RWPE2 (cell line): Measurements from ENCODE around the gene FIGN.

Experiments used
- ATAC-seq: fragments of 200-7000 bp; cut with Tn5 transposase; 3 replicates; pipeline ENCODE4 v1.9.1; 2021; ENCODE audit warnings: low read depth
- DNase-seq: peaks from one replicate; pipeline ENCODE4 v3.0.0-alpha.2; 2020; ENCODE audit warnings: low spot score
- H3K27ac ChIP-seq: fragments of 450-650 bp; 2 replicates; pipeline ENCODE4 v1.5.1; 2017; ENCODE audit warnings: mild to moderate bottlenecking; ENCODE audit not compliant: poor library complexity, severe bottlenecking
- H3K27me3 ChIP-seq: fragments of 250-450 bp; sonication (Bioruptor Pico); 2 replicates; pipeline ENCODE4 v1.5.1; 2021; ENCODE audit warnings: mild to moderate bottlenecking, moderate library complexity; ENCODE audit not compliant: insufficient read depth, poor library complexity, severe bottlenecking
- H3K36me3 ChIP-seq: fragments of 250-450 bp; sonication (Bioruptor Pico); 2 replicates; pipeline ENCODE4 v1.5.1; 2020; ENCODE audit warnings: low read depth, mild to moderate bottlenecking, moderate library complexity
- H3K4me1 ChIP-seq: fragments of 250-450 bp; sonication (Bioruptor Pico); 2 replicates; pipeline ENCODE4 v1.5.1; 2021; ENCODE audit warnings: mild to moderate bottlenecking, moderate library complexity; ENCODE audit not compliant: insufficient read depth, poor library complexity, severe bottlenecking
- H3K4me3 ChIP-seq: fragments of 250-450 bp; sonication (Bioruptor Pico); 2 replicates; pipeline ENCODE4 v1.5.1; 2021; ENCODE audit warnings: mild to moderate bottlenecking, moderate library complexity; ENCODE audit not compliant: severe bottlenecking
- H3K9me3 ChIP-seq: fragments of 250-450 bp; sonication (Bioruptor Pico); 2 replicates; pipeline ENCODE4 v1.5.1; 2021; ENCODE audit warnings: mild to moderate bottlenecking, moderate library complexity; ENCODE audit not compliant: severe bottlenecking
- TF ChIP-seq, protein P1 (sequence below): fragments of 450-650 bp; IDR thresholded peaks from one replicate; pipeline ENCODE4 v1.5.1; 2017; ENCODE audit warnings: mild to moderate bottlenecking, moderate library complexity; ENCODE audit not compliant: poor library complexity, severe bottlenecking

Gene FIGN

DNA sequence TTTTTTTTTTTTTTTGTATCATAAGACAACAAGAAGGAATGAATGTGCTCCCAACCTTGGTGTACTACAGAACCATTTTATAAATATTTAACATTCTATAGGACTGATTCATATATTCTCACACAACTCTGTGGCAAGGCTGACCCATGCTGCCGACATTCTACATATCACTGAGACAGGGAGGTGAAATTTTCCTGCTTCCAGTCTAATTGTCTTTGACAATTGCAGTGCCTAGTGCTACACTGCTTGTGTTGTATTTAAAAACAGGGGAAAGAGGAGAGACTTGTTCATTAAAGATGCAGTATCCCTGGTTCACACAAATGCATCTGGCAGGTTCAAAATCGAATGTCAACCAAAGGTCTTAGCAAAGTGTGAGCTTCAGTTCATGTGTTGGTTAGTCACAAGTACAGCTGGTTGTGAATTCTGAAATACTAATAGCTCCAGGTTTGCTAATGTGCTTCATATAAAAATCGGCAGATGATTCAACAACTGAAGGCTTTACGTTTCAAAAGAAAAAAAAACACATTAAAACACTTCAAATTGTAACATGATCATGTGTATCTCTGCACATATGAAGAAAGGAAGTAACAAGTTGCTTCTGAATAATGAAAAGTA, 130.8 kb downstream of the FIGN start:
- TF ChIP-seq, protein P1, sequence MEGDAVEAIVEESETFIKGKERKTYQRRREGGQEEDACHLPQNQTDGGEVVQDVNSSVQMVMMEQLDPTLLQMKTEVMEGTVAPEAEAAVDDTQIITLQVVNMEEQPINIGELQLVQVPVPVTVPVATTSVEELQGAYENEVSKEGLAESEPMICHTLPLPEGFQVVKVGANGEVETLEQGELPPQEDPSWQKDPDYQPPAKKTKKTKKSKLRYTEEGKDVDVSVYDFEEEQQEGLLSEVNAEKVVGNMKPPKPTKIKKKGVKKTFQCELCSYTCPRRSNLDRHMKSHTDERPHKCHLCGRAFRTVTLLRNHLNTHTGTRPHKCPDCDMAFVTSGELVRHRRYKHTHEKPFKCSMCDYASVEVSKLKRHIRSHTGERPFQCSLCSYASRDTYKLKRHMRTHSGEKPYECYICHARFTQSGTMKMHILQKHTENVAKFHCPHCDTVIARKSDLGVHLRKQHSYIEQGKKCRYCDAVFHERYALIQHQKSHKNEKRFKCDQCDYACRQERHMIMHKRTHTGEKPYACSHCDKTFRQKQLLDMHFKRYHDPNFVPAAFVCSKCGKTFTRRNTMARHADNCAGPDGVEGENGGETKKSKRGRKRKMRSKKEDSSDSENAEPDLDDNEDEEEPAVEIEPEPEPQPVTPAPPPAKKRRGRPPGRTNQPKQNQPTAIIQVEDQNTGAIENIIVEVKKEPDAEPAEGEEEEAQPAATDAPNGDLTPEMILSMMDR = no peak
- DNase-seq = no peak
- Histone ChIP-seq H3K27me3 (no peaks in the 10 kb centered on the region), H3K36me3 (no peaks in the 10 kb centered on the region), H3K9me3 (no peaks in the 10 kb centered on the region), H3K4me3 (no peak overlapping the region), H3K4me1 (peaks cover 11% of the 10 kb centered on the region), H3K27ac (peak overlapping the region; percentile 34)
- ATAC-seq = peak; percentile 95

DNA sequence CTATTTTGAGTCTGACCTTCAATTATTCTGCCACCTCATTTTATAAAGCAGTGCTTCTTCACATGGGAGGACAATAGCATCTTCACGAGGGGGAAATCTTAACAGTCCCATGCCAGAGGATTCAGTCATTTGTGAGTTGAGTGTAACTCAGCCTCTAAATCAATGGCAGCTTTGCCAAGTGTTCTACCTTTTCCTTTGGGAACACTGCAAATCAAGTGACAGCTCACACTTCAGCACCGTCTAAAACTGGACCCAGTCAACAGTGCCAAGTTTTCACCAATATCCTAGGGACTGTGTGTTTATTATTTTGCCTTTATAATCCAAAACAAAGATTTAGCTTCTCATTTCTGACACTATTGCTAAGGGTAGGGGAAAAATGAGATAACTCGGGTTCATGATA, 133.6 kb downstream of the FIGN start:
- ATAC-seq = no peak
- Histone ChIP-seq H3K9me3 (no peaks in the 10 kb centered on the region), H3K27ac (no peak overlapping the region), H3K4me3 (no peak overlapping the region), H3K36me3 (no peaks in the 10 kb centered on the region), H3K4me1 (peaks cover 11% of the 10 kb centered on the region), H3K27me3 (no peaks in the 10 kb centered on the region)
- TF ChIP-seq, protein P1 = no peak
- DNase-seq = no peak

DNA sequence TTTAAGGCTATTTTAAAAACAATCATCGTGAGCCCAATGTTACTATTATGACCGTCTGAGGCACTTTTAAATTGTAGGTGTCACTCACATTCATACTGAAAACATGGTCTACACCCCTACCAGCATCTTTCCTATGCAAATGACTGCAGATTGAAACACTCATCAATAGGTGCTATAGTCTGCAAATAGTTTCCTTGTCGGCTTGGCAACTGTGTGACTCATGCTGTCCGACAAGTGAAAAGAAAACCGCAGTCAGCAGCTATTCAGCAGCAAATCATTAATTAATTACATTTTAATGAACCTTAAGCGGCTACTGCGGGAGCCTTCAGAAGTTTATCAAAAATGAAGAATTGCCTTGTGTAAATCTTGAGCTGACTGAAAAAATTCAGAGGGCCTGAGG, 134.4 kb downstream of the FIGN start:
- no peak overlapping the region for H3K4me3 ChIP-seq
- H3K4me1 ChIP-seq = peaks cover 11% of the 10 kb centered on the region
- no peak for DNase-seq
- no peak for ATAC-seq
- no peaks in the 10 kb centered on the region for H3K36me3 ChIP-seq
- no peaks in the 10 kb centered on the region for H3K27me3 ChIP-seq
- TF ChIP-seq, protein P1 = no peak
- no peaks in the 10 kb centered on the region for H3K9me3 ChIP-seq
- H3K27ac ChIP-seq = no peak overlapping the region

- no peaks in the 10 kb centered on the region for H3K36me3 ChIP-seq
- no peak overlapping the region for H3K27ac ChIP-seq
- peaks cover 11% of the 10 kb centered on the region for H3K4me1 ChIP-seq
- H3K4me3 ChIP-seq = no peak overlapping the region
- TF ChIP-seq, protein P1 = no peak
- ATAC-seq (no peak), DNase-seq (no peak)
- H3K27me3 ChIP-seq = no peaks in the 10 kb centered on the region
- H3K9me3 ChIP-seq = no peaks in the 10 kb centered on the region
Observed at GRCh38 chr2:163600801-163601200, 135.0 kb downstream of the FIGN start.

- TF ChIP-seq, protein P1 = no peak
- DNase-seq = no peak
- no peaks in the 10 kb centered on the region for H3K36me3 ChIP-seq
- H3K4me1 ChIP-seq = no peaks in the 10 kb centered on the region
- ATAC-seq = no peak
- no peak overlapping the region for H3K27ac ChIP-seq
- no peaks in the 10 kb centered on the region for H3K9me3 ChIP-seq
- no peak overlapping the region for H3K4me3 ChIP-seq
- no peaks in the 10 kb centered on the region for H3K27me3 ChIP-seq
Observed at GRCh38 chr2:163595028-163595427, 140.8 kb downstream of the FIGN start.
